ENCODE measurements around the gene MGMT. TPM values are rescaled to one million over a fixed set of nuclear protein-coding genes. Genes with fewer than 3 reads are reported as not detected.

Gene MGMT
- total RNA-seq, 1 donor from 2014 or later = 25.9 TPM

DNA sequence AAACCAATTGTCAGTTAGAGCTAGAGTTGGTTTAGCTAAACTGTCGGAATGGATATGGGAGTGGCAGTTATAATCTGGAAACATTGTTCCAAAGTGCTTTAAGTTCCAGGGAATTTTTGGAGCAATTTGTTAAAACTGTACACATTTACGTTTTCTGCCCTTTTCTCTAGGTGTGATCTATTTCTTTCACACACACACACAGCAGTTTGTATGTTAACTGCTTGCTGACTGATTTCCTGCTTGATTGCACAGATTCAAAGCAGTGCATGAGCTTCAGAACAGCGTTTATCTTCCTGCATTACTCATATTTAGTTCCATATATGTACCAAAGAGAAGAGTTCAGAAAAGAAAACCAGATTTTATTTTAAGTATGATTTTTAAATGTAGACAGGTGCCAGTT is 57.9 kb downstream of the MGMT start:
- Mint-ChIP-seq H3K36me3 (ENCODE audit: low read depth, unreplicated experiment) (peaks cover 9% of the 10 kb centered on the region), H3K27ac (ENCODE audit: unreplicated experiment) (no peak overlapping the region), H3K9me3 (ENCODE audit: unreplicated experiment) (no peaks in the 10 kb centered on the region), H3K27me3 (ENCODE audit: unreplicated experiment) (peaks cover under 1% of the 10 kb centered on the region), H3K4me3 (ENCODE audit: unreplicated experiment) (no peak overlapping the region), H3K4me1 (ENCODE audit: unreplicated experiment) (no peaks in the 10 kb centered on the region)
- TF ChIP-seq, protein P1, sequence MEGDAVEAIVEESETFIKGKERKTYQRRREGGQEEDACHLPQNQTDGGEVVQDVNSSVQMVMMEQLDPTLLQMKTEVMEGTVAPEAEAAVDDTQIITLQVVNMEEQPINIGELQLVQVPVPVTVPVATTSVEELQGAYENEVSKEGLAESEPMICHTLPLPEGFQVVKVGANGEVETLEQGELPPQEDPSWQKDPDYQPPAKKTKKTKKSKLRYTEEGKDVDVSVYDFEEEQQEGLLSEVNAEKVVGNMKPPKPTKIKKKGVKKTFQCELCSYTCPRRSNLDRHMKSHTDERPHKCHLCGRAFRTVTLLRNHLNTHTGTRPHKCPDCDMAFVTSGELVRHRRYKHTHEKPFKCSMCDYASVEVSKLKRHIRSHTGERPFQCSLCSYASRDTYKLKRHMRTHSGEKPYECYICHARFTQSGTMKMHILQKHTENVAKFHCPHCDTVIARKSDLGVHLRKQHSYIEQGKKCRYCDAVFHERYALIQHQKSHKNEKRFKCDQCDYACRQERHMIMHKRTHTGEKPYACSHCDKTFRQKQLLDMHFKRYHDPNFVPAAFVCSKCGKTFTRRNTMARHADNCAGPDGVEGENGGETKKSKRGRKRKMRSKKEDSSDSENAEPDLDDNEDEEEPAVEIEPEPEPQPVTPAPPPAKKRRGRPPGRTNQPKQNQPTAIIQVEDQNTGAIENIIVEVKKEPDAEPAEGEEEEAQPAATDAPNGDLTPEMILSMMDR (IDR thresholded peaks at IDR 0.05; ENCODE audit: unreplicated experiment) = no peak
- DNase-seq (ENCODE audit: low spot score) = no peak

GRCh38 chr10:129525401-129525801 is 58.4 kb downstream of the MGMT start:
- H3K36me3 Mint-ChIP-seq (ENCODE audit: low read depth, unreplicated experiment) = peaks cover 9% of the 10 kb centered on the region
- H3K9me3 Mint-ChIP-seq (ENCODE audit: unreplicated experiment) = no peaks in the 10 kb centered on the region
- H3K27ac Mint-ChIP-seq (ENCODE audit: unreplicated experiment) = no peak overlapping the region
- peaks cover 1% of the 10 kb centered on the region for H3K27me3 Mint-ChIP-seq (ENCODE audit: unreplicated experiment)
- H3K4me1 Mint-ChIP-seq (ENCODE audit: unreplicated experiment) = no peaks in the 10 kb centered on the region
- TF ChIP-seq, protein P1 (IDR thresholded peaks at IDR 0.05; ENCODE audit: unreplicated experiment) = no peak
- no peak overlapping the region for H3K4me3 Mint-ChIP-seq (ENCODE audit: unreplicated experiment)
- DNase-seq (ENCODE audit: low spot score) = no peak

DNA sequence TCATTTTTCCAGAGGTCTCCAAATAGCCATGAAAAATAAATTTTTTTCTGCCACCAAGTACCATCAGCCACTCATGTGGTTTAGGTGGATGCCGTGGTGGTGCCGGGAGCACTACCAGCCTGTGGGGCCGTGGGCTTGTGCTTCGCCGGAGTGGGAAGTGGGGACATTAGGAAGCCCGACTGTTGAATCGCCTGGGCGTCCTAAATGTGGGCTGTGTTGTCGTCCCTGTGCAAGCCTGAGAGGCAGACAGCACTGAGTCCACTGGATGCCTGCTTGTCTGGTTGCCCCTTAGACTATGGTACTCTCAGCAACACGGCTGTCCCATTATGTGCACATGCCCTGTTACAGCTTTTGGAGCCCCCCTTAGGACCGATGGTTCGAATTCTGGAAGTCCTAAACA is 59.9 kb downstream of the MGMT start:
- Mint-ChIP-seq H3K27ac (ENCODE audit: unreplicated experiment) (no peak overlapping the region), H3K36me3 (ENCODE audit: low read depth, unreplicated experiment) (peaks cover 9% of the 10 kb centered on the region), H3K4me3 (ENCODE audit: unreplicated experiment) (no peak overlapping the region), H3K4me1 (ENCODE audit: unreplicated experiment) (peaks cover 2% of the 10 kb centered on the region), H3K9me3 (ENCODE audit: unreplicated experiment) (no peaks in the 10 kb centered on the region), H3K27me3 (ENCODE audit: unreplicated experiment) (peaks cover 1% of the 10 kb centered on the region)
- TF ChIP-seq, protein P1 (IDR thresholded peaks at IDR 0.05; ENCODE audit: unreplicated experiment) = no peak
- DNase-seq (ENCODE audit: low spot score) = no peak

GRCh38 chr10:129528376-129528978 is 61.4 kb downstream of the MGMT start:
- no peak overlapping the region for H3K4me3 Mint-ChIP-seq (ENCODE audit: unreplicated experiment)
- no peaks in the 10 kb centered on the region for H3K9me3 Mint-ChIP-seq (ENCODE audit: unreplicated experiment)
- TF ChIP-seq, protein P1 (IDR thresholded peaks at IDR 0.05; ENCODE audit: unreplicated experiment) = no peak
- H3K36me3 Mint-ChIP-seq (ENCODE audit: low read depth, unreplicated experiment) = peaks cover 9% of the 10 kb centered on the region
- no peak for DNase-seq (ENCODE audit: low spot score)
- no peak overlapping the region for H3K27ac Mint-ChIP-seq (ENCODE audit: unreplicated experiment)
- peaks cover 1% of the 10 kb centered on the region for H3K27me3 Mint-ChIP-seq (ENCODE audit: unreplicated experiment)
- peaks cover 2% of the 10 kb centered on the region for H3K4me1 Mint-ChIP-seq (ENCODE audit: unreplicated experiment)

- TF ChIP-seq, protein P1 (IDR thresholded peaks at IDR 0.05; ENCODE audit: unreplicated experiment) = no peak
- Mint-ChIP-seq H3K36me3 (ENCODE audit: low read depth, unreplicated experiment) (peaks cover 14% of the 10 kb centered on the region), H3K4me1 (ENCODE audit: unreplicated experiment) (peaks cover 2% of the 10 kb centered on the region), H3K4me3 (ENCODE audit: unreplicated experiment) (no peak overlapping the region), H3K27ac (ENCODE audit: unreplicated experiment) (no peak overlapping the region), H3K9me3 (ENCODE audit: unreplicated experiment) (no peaks in the 10 kb centered on the region), H3K27me3 (ENCODE audit: unreplicated experiment) (peaks cover 3% of the 10 kb centered on the region)
- DNase-seq (ENCODE audit: low spot score) = no peak
These were observed 63.5 kb downstream of the MGMT start for GRCh38 chr10:129530581-129530980.
